Measurements from ENCODE around the gene TBC1D32. TPM values are rescaled to one million over a fixed set of nuclear protein-coding genes. Genes with fewer than 3 reads are reported as not detected.

Gene TBC1D32
- total and polyA plus RNA-seq, 2 donors (not counting 1 experiment from before 2014, with no cell fraction given), result 6.3 to 21.0 TPM

DNA sequence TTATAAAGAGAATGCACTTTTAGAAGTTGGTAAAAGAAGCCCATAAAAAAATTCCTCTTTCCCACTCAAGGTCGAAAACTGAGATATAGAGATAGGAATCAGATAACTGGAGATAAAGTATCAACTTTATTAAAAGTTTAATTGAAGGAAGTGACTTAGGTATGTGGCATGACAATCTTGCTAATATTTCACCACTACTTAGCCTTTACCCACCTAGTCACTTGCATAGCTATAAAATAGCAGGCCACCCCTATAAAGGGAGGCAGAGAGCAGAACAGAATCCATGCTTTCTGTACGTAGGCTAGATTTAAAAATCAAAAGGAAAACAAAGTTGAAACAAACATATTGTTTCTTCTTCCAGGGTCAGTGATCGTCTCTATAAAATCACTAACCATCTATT is 13.2 kb upstream of the TBC1D32 start:
- TF ChIP-seq, protein P1, sequence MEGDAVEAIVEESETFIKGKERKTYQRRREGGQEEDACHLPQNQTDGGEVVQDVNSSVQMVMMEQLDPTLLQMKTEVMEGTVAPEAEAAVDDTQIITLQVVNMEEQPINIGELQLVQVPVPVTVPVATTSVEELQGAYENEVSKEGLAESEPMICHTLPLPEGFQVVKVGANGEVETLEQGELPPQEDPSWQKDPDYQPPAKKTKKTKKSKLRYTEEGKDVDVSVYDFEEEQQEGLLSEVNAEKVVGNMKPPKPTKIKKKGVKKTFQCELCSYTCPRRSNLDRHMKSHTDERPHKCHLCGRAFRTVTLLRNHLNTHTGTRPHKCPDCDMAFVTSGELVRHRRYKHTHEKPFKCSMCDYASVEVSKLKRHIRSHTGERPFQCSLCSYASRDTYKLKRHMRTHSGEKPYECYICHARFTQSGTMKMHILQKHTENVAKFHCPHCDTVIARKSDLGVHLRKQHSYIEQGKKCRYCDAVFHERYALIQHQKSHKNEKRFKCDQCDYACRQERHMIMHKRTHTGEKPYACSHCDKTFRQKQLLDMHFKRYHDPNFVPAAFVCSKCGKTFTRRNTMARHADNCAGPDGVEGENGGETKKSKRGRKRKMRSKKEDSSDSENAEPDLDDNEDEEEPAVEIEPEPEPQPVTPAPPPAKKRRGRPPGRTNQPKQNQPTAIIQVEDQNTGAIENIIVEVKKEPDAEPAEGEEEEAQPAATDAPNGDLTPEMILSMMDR (conservative IDR thresholded peaks at IDR 0.05 in 1 of 2, IDR thresholded peaks at IDR 0.05 in 1 of 2; ENCODE audit: low read depth in 1 of 2, low read length in 2 of 2), result no peak
- no peaks in the 10 kb centered on the region for H4K20me1 ChIP-seq (ENCODE audit: control insufficient read depth, extremely low read depth, insufficient read depth, low read length)
- DNase-seq (ENCODE audit: low read depth in 2 of 2), result no peak
- H3K9me3 ChIP-seq (ENCODE audit: control insufficient read depth, insufficient read depth, low read depth, low read length), result no peaks in the 10 kb centered on the region
- no peak overlapping the region for H3K9ac ChIP-seq (ENCODE audit: insufficient read depth, low read length)
- no peak overlapping the region for H2AFZ ChIP-seq (ENCODE audit: low read length)
- H3K4me1 ChIP-seq (ENCODE audit: control insufficient read depth, extremely low read depth, insufficient read depth, low read length), result no peaks in the 10 kb centered on the region
- no peak overlapping the region for H3K27ac ChIP-seq (ENCODE audit: insufficient read depth, low read length)
- no peak overlapping the region for H3K4me2 ChIP-seq (ENCODE audit: extremely low read depth, insufficient read depth, low read length)
- no peaks in the 10 kb centered on the region for H3K79me2 ChIP-seq (ENCODE audit: control insufficient read depth, insufficient read depth, low read length)
- H3K27me3 ChIP-seq (ENCODE audit: control insufficient read depth, insufficient read depth, low read length), result no peaks in the 10 kb centered on the region
- no peaks in the 10 kb centered on the region for H3K36me3 ChIP-seq (ENCODE audit: control insufficient read depth, insufficient read depth, low read length)
- H3K4me3 ChIP-seq (replicated peaks in 1 of 4; ENCODE audit: control extremely low read depth in 1 of 4, insufficient read depth in 1 of 4, low read depth in 3 of 4, low read length in 4 of 4), result no peak overlapping the region

DNA sequence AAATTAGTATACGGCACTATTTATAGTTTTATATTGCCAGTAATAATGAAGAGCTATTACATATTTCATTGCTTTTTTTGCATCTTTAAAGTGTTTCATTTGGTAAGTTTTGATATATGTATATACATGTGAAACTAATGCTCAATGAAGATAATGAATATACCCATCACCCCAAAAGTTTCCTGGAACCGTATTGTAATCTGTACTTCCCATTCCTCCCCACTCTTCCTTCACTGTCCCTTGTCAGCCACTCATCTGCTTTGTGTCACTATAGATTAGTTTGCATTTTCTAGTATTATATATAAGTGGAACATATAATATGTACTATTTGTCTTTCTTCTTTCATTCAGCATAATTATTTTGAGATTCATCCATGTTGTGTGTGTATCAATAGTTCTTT is 10.3 kb upstream of the TBC1D32 start:
- no peak overlapping the region for H3K9ac ChIP-seq (ENCODE audit: insufficient read depth, low read length)
- H3K4me1 ChIP-seq (ENCODE audit: control insufficient read depth, extremely low read depth, insufficient read depth, low read length), result no peaks in the 10 kb centered on the region
- no peaks in the 10 kb centered on the region for H3K27me3 ChIP-seq (ENCODE audit: control insufficient read depth, insufficient read depth, low read length)
- H4K20me1 ChIP-seq (ENCODE audit: control insufficient read depth, extremely low read depth, insufficient read depth, low read length), result no peaks in the 10 kb centered on the region
- no peak overlapping the region for H2AFZ ChIP-seq (ENCODE audit: low read length)
- H3K36me3 ChIP-seq (ENCODE audit: control insufficient read depth, insufficient read depth, low read length), result no peaks in the 10 kb centered on the region
- no peak overlapping the region for H3K27ac ChIP-seq (ENCODE audit: insufficient read depth, low read length)
- no peak overlapping the region for H3K4me2 ChIP-seq (ENCODE audit: extremely low read depth, insufficient read depth, low read length)
- H3K9me3 ChIP-seq (ENCODE audit: control insufficient read depth, insufficient read depth, low read depth, low read length), result no peaks in the 10 kb centered on the region
- DNase-seq (ENCODE audit: low read depth in 2 of 2), result no peak
- no peak for TF ChIP-seq EZH2 (IDR thresholded peaks at IDR 0.05; ENCODE audit: low read length, missing control alignments)
- TF ChIP-seq, protein P1 (conservative IDR thresholded peaks at IDR 0.05 in 1 of 2, IDR thresholded peaks at IDR 0.05 in 1 of 2; ENCODE audit: low read depth in 1 of 2, low read length in 2 of 2), result no peak
- no peak overlapping the region for H3K4me3 ChIP-seq (replicated peaks in 1 of 4; ENCODE audit: control extremely low read depth in 1 of 4, insufficient read depth in 1 of 4, low read depth in 3 of 4, low read length in 4 of 4)
- H3K79me2 ChIP-seq (ENCODE audit: control insufficient read depth, insufficient read depth, low read length), result no peaks in the 10 kb centered on the region

DNA sequence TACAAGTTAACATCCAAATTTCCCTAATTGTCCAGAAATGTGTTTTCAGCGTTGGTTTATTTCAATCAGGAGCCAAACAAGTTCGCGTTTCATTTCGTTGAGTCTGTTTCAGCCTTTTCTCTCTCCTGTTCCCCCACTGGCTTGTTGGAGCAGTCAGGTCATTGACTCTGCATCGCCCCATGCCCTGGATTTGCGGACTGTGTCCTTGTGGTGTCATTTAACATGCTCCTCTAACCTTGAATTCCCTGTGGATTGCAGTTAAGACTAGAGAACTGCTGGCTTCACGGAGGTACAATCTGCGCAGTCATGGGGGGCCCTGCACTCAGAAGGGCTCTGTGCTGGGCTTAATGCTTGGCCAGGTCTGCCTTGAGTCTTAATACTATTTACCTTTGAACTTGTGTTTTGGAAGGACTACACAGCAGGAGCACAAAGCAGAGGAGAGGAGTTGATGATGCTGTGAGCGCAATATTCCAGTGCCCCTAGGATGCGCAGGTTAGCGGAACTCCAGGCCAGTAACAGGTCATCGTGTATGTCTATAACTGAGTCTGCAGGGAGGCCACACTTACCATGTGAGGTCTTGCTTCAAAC is 5.5 kb upstream of the TBC1D32 start:
- no peaks in the 10 kb centered on the region for H3K9me3 ChIP-seq (ENCODE audit: control insufficient read depth, insufficient read depth, low read depth, low read length)
- no peak for DNase-seq (ENCODE audit: low read depth in 2 of 2)
- H3K4me1 ChIP-seq (ENCODE audit: control insufficient read depth, extremely low read depth, insufficient read depth, low read length), result no peaks in the 10 kb centered on the region
- no peaks in the 10 kb centered on the region for H3K79me2 ChIP-seq (ENCODE audit: control insufficient read depth, insufficient read depth, low read length)
- H2AFZ ChIP-seq (ENCODE audit: low read length), result no peak overlapping the region
- H3K4me3 ChIP-seq (replicated peaks in 1 of 4; ENCODE audit: control extremely low read depth in 1 of 4, insufficient read depth in 1 of 4, low read depth in 3 of 4, low read length in 4 of 4), result no peak overlapping the region
- no peak overlapping the region for H3K27ac ChIP-seq (ENCODE audit: insufficient read depth, low read length)
- no peak overlapping the region for H3K4me2 ChIP-seq (ENCODE audit: extremely low read depth, insufficient read depth, low read length)
- H3K36me3 ChIP-seq (ENCODE audit: control insufficient read depth, insufficient read depth, low read length), result no peaks in the 10 kb centered on the region
- no peaks in the 10 kb centered on the region for H3K27me3 ChIP-seq (ENCODE audit: control insufficient read depth, insufficient read depth, low read length)
- H4K20me1 ChIP-seq (ENCODE audit: control insufficient read depth, extremely low read depth, insufficient read depth, low read length), result no peaks in the 10 kb centered on the region
- no peak for TF ChIP-seq EZH2 (IDR thresholded peaks at IDR 0.05; ENCODE audit: low read length, missing control alignments)
- TF ChIP-seq, protein P1 (conservative IDR thresholded peaks at IDR 0.05 in 1 of 2, IDR thresholded peaks at IDR 0.05 in 1 of 2; ENCODE audit: low read depth in 1 of 2, low read length in 2 of 2), result no peak
- no peak overlapping the region for H3K9ac ChIP-seq (ENCODE audit: insufficient read depth, low read length)
